Urinary bladder (tissue), 4 donors: ENCODE measurements around the gene IGSF21. TPM values are rescaled to one million over a fixed set of nuclear protein-coding genes. Genes with fewer than 3 reads are reported as not detected.

Experiments used
- DNase-seq: peaks from one replicate; pipeline ENCODE4 v3.0.0-alpha.2; 2015; ENCODE audit errors: extremely low spot score
- H3K27ac ChIP-seq: one replicate; pipeline ENCODE4 v1.5.1; 2013; ENCODE audit warnings: low read depth, mild to moderate bottlenecking, moderate library complexity
- H3K36me3 ChIP-seq: one replicate; pipeline ENCODE4 v1.6.1; 2013; ENCODE audit warnings: mild to moderate bottlenecking, moderate library complexity; ENCODE audit not compliant: insufficient read depth
- H3K4me1 ChIP-seq: one replicate; pipeline ENCODE4 v1.6.1; 2013; ENCODE audit warnings: mild to moderate bottlenecking, moderate library complexity; ENCODE audit not compliant: insufficient read depth
- H3K4me3 ChIP-seq: one replicate; pipeline ENCODE4 v1.5.1; 2013; ENCODE audit warnings: low read depth, low read length
- WGBS: extraction: QIAGEN DNeasy Blood & Tissue Kit; methylation state at CpG from one replicate; pipeline ENCODE4 v1.1.7; 2013; 5-methylcytosine and 5-hydroxymethylcytosine counted together
- polyA plus RNA-seq: library from polyadenylated mRNA; stranded (reverse); fragments of 200-250 nt; gene quantifications from one replicate; pipeline ENCODE4 v1.2.3, GENCODE V29; 2013
- total RNA-seq: library from RNA; depleted of rRNA; stranded (reverse); fragments of >200 nt; gene quantifications from one replicate; pipeline ENCODE4 v1.2.3, GENCODE V29; 2014
- donor health status: healthy with polysubstance abuse.
- donor health status: healthy.

IGSF21 gene
- total and polyA plus RNA-seq, 2 donors: 1.1 to 8.2 TPM

GRCh38 chr1:18417316-18418269, 310.0 kb downstream of the IGSF21 start:
- no peaks in the 10 kb centered on the region for H3K36me3 ChIP-seq
- no peaks in the 10 kb centered on the region for H3K4me1 ChIP-seq
- no peak for DNase-seq
- no peak overlapping the region for H3K27ac ChIP-seq
- H3K4me3 ChIP-seq: no peak overlapping the region
- WGBS: 64% methylated on average over 3 of the region's 3 CpGs

GRCh38 chr1:18419113-18419844, 311.7 kb downstream of the IGSF21 start:
- 70% methylated on average over 6 of the region's 6 CpGs for WGBS
- Histone ChIP-seq H3K27ac (no peak overlapping the region), H3K4me3 (no peak overlapping the region), H3K4me1 (no peaks in the 10 kb centered on the region), H3K36me3 (no peaks in the 10 kb centered on the region)
- no peak for DNase-seq

- no peak for DNase-seq
- Histone ChIP-seq H3K4me3 (no peak overlapping the region), H3K27ac (no peak overlapping the region), H3K4me1 (no peaks in the 10 kb centered on the region), H3K36me3 (no peaks in the 10 kb centered on the region)
- WGBS: 82% methylated on average over 5 of the region's 5 CpGs
These were observed 312.2 kb downstream of the IGSF21 start for GRCh38 chr1:18419845-18420184.

GRCh38 chr1:18422076-18422777, 314.6 kb downstream of the IGSF21 start:
- Histone ChIP-seq H3K27ac (no peak overlapping the region), H3K4me1 (no peaks in the 10 kb centered on the region), H3K36me3 (no peaks in the 10 kb centered on the region), H3K4me3 (no peak overlapping the region)
- 62% methylated on average over 15 of the region's 15 CpGs for WGBS
- no peak for DNase-seq

- Histone ChIP-seq H3K36me3 (no peaks in the 10 kb centered on the region), H3K27ac (no peak overlapping the region), H3K4me1 (no peaks in the 10 kb centered on the region), H3K4me3 (no peak overlapping the region)
- 93% methylated on average over 5 of the region's 5 CpGs for WGBS
- DNase-seq: no peak
These were observed 315.4 kb downstream of the IGSF21 start for GRCh38 chr1:18422954-18423353.

GRCh38 chr1:18426580-18426979, 319.0 kb downstream of the IGSF21 start:
- Histone ChIP-seq H3K36me3 (no peaks in the 10 kb centered on the region), H3K27ac (no peak overlapping the region), H3K4me3 (no peak overlapping the region), H3K4me1 (no peaks in the 10 kb centered on the region)
- 94% methylated on average over 1 of the region's 1 CpG for WGBS
- DNase-seq: no peak
